Spleen (tissue), 7 donors: ENCODE results near the gene TMEM135.

Experiments
- POLR2A ChIP-seq, 3 donors: fragments of 450-650 bp; IDR thresholded peaks; one replicate each; pipeline ENCODE4 v1.5.1; 2017; ENCODE audit warnings: antibody characterized with exemption in 3 of 3, mild to moderate bottlenecking in 1 of 3
- TF ChIP-seq, protein P1 (sequence below), 11 experiments: fragments of 200-600 bp in 7 of 11; fragments of 450-650 bp in 4 of 11; sonication (generic) in 4 of 11; IDR thresholded peaks in 8 of 11; conservative IDR thresholded peaks in 3 of 11; 1 replicate in 7 of 11; 2 replicates in 4 of 11; pipeline versions ENCODE4 v1.4.0 to v1.8.0; 2016 to 2021; ENCODE audit warnings: antibody characterized with exemption in 11 of 11, inconsistent platforms in 4 of 11, mild to moderate bottlenecking in 1 of 11
- donor health status: DM: no; HTN: no; CAD: no; lungs with moderate emphysema.
- donor health status: DM: no; HTN: no; CAD: no.
- donor health status: DM: no; HTN: no; CAD: no.

DNA sequence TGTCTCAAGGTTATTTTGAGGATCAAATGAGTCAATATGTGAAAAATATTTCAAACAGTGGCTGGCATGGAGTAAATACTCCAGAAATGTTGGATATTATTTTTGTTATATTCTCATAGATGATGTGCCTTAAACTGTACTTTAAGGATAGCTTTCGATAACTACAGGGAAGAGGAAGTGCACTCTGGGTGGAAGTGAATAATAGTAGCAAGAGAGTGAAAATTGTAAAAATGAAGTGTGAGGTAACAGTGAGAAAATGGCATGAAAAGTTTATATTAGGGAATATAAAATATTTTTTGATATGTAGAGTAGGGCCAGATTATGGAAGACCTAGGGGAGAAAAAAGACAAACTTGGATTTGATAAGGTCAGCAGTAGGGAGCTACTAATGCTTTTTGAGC is 258.9 kb downstream of the TMEM135 start:
- TF ChIP-seq, protein P1, sequence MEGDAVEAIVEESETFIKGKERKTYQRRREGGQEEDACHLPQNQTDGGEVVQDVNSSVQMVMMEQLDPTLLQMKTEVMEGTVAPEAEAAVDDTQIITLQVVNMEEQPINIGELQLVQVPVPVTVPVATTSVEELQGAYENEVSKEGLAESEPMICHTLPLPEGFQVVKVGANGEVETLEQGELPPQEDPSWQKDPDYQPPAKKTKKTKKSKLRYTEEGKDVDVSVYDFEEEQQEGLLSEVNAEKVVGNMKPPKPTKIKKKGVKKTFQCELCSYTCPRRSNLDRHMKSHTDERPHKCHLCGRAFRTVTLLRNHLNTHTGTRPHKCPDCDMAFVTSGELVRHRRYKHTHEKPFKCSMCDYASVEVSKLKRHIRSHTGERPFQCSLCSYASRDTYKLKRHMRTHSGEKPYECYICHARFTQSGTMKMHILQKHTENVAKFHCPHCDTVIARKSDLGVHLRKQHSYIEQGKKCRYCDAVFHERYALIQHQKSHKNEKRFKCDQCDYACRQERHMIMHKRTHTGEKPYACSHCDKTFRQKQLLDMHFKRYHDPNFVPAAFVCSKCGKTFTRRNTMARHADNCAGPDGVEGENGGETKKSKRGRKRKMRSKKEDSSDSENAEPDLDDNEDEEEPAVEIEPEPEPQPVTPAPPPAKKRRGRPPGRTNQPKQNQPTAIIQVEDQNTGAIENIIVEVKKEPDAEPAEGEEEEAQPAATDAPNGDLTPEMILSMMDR (IDR thresholded peaks at IDR 0.05 in 8 of 11, conservative IDR thresholded peaks at IDR 0.05 in 3 of 11) = no peak
- TF ChIP-seq POLR2A (IDR thresholded peaks at IDR 0.05) = no peak
